Stimulated activated CD4-positive, alpha-beta T cell treated with anti-CD3 and anti-CD28 coated beads, TNF-alpha, amount 100 ng/mL, for 48 hours (primary cell): ENCODE measurements around the gene OR4D1.
A peak's percentile ranks its signal among the peaks of the same experiment; 100 is the strongest.

Source experiments
- DNase-seq, 3 donors: peaks; one replicate each; pipeline ENCODE4 v3.0.0-alpha.2; 2020; ENCODE audit warnings: low read depth in 3 of 3

The OR4D1 gene

GRCh38 chr17:58193641-58194255, 45.6 kb downstream of the OR4D1 start:
- no peak for DNase-seq

DNA sequence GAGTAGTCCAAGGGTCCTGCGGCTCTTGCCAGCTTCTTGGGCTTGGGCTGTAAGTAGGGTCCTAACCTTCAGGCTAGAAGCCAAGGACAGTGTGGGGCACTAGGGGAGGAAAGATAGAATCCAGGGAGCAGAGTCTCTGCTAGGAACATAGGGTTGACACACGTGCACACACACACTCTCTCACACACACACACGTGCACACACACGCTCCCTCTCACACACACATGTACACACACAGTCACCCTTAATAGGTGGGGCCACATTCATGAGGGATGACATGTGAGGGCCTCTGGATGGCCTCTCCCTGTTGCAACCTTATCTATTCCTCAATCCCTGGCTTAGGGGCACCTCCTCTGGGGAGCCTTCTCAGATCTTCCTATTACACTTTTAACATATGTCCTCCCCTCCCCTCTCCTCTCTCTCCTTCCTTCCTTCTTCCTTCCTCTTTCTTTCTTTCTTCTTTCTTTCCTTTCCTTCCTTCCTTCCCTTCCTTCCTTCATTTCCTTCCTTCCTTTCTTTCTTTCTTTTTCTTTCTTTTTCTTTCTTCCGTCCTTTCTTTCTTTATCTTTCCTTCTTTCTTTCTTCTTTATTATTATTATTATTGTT, 47.4 kb downstream of the OR4D1 start:
- no peak for DNase-seq

- no peak for DNase-seq
These were observed 48.4 kb downstream of the OR4D1 start for GRCh38 chr17:58196610-58197009.

DNA sequence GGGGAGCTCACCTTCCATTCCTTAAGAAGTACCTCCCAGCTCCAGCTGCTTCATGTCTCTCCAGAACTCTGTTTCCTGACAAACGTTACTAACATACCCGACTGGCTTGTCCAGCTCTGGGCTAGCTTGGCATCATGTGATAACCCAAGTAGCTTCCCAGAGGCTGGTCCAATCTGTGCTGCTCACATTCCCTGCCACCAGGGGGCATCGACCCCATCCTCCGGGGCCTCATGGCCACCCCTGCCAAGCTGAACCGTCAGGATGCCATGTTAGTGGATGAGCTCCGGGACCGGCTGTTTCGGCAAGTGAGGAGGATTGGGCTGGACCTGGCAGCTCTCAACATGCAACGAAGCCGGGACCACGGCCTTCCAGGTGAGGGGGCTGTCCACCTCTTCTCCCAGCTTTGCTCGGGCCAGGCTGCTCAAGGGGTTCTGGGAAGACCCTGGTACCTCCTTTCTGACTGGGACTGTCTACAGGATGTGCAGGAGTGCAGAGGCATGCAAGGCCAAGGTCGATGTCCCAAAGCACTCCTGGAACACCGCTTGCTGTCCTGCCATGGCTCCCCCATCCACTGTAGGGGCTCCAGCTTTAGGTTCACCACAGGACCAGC, 51.9 kb downstream of the OR4D1 start:
- DNase-seq: peak; percentile 32 to 46 (median 41)

DNA sequence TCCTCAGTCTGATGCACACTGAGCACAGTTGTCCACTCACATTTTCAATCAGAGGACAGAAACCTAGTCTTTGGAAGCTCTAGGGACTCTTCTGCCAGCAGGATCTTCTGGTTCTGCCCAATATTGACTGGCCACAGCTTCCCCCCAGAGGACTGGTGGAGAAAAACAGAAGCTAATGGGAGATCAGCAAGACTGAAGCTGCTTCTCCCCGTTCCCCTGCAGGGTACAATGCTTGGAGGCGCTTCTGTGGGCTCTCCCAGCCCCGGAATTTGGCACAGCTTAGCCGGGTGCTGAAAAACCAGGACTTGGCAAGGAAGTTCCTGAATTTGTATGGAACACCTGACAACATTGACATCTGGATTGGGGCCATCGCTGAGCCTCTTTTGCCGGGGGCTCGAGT, 54.7 kb downstream of the OR4D1 start:
- DNase-seq: no peak

DNA sequence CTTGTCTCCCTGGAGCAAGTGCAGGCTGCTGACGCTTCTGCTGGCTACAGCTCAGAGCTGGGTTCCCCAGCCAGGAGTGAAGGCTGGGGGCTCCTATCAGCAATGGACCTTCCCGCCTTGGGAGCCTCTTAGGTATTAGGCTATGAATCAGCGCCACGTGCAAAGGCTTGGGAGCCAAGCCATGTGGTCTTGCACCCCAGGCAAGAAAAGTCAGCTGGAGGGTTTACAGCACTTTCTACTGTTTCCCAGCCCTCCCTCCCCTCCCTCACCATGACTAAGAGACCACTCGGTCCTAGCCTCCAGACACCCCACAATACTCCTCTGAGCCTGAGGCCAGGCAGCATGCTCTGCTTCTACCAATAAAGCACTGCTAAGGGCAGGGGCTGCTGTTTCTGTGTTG, 56.6 kb downstream of the OR4D1 start:
- DNase-seq: no peak

DNA sequence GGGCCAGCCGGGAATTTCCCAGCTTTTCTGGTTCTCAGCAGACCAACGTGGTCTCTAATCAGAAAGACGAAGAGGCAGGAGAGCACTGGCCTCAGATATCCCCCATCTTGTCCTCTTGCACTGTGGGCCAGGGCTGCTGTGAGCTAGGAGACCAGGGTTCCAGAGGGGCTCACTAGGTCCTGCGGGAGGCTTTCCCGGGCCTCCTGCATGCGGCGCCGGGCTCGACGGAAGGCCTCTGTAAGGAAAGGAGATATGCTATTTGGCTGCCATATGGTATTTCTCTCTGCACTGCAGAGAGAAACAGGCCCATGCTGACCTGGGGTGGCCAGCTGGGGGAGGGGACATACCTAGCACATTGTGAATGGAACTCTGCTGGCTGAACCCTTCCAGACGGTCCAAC, 57.8 kb downstream of the OR4D1 start:
- no peak for DNase-seq

DNA sequence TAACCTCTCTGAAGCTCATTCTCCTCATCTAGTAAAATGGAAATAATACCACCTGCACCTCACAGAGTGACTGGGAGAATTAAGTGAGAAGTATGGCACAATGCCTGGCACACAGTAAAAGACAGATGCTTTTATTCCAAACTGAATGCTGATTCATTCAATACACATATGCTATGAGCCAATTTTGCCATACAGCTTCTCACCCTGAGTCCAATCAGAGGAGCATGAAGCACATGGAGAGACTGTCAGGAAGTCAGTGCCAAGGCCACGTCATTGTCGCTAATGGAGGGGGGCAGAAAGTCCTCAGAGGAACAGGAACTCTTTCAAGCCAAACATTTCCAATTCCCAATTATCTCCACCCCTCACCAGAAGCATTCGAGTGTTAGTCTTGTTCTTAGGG, 59.3 kb downstream of the OR4D1 start:
- DNase-seq: no peak

- no peak for DNase-seq
These were observed 60.2 kb downstream of the OR4D1 start for GRCh38 chr17:58208344-58208743.
